Stimulated activated memory B cell treated with anti-CD40 and anti-IgM and Interleukin-4, amounts not matched to agents 10 μg/mL and 1 μg/mL and 100 μg/mL, for 72 hours (primary cell): ENCODE results near the gene PAX9.
"Not testable (repeated sequence)": the region's sequence is repeated elsewhere in the genome, so short reads cannot be mapped to it uniquely, and the experiment has no call there.

Source experiments
- ATAC-seq: fragments of 150-1000 bp; cut with Tn5 transposase; 2 replicates; pipeline ENCODE4 v1.10.0; 2021
- H3K27ac Mint-ChIP-seq: one replicate; pipeline ENCODE4 v1.8.0; 2022; ENCODE audit warnings: mild to moderate bottlenecking, mixed read lengths
- H3K27me3 Mint-ChIP-seq: one replicate; pipeline ENCODE4 v1.8.0; 2022; ENCODE audit warnings: mixed read lengths
- H3K36me3 Mint-ChIP-seq: one replicate; pipeline ENCODE4 v1.8.0; 2022; ENCODE audit warnings: mixed read lengths
- H3K4me1 Mint-ChIP-seq: one replicate; pipeline ENCODE4 v1.8.0; 2022; ENCODE audit warnings: mixed read lengths
- H3K4me3 Mint-ChIP-seq: one replicate; pipeline ENCODE4 v1.8.0; 2022; ENCODE audit warnings: mild to moderate bottlenecking, moderate library complexity, mixed read lengths
- H3K9me3 Mint-ChIP-seq: one replicate; pipeline ENCODE4 v1.8.0; 2022; ENCODE audit warnings: mixed read lengths

Gene PAX9

DNA sequence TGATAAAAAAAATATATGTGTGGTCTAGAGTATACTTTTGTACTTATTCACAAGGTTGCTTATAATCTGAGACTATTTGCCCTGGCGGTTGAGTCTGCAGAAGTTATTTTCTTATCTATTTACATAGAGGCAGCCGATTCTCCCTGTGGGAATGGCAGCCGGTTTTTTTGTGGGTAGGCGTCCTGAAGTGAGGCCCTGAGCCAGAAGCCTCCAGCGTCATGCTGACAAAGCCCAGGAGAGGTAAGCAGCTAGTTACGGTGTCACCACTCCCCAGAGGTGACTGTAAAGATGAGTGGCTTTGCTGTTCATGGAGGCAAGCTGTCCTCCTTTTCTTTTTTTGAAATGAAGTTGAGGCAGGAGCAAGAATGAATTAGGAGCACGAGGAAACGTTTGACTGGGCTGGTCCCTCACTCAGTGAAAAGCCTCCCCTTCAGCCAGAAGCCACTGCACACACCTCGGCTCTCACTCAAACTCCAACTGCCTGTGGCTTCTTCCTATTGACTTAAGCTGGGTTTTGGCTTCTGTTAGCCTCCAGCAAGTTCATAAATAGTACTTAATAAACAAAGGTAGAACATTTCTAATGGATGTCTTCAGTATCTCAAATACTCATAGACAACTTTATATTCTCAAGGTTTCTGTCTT is 21.5 kb downstream of the PAX9 start:
- Mint-ChIP-seq H3K4me1 (no peaks in the 10 kb centered on the region), H3K9me3 (peaks cover 5% of the 10 kb centered on the region), H3K27me3 (peaks cover 1% of the 10 kb centered on the region), H3K4me3 (no peak overlapping the region), H3K27ac (no peak overlapping the region), H3K36me3 (no peaks in the 10 kb centered on the region)
- no peak for ATAC-seq

DNA sequence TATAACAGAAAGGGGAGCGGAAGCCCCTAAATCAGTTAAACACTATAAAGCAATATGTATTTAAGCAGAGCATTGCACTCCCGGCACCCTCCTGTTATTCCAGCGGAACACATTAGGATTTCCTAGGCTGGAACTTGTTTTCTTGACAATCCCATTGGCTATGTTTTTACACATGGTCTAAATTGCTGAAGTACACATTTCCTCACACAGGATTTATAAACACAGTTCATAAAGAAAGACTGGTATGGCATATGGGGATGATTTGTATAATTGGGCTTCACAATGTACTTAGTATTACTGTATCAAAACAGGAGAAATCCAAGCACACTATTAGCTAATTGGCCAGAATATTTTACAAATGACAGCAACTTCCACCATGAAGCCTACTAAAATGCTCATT is 23.3 kb downstream of the PAX9 start:
- Mint-ChIP-seq H3K9me3 (peaks cover 5% of the 10 kb centered on the region), H3K4me3 (no peak overlapping the region), H3K27me3 (peaks cover 8% of the 10 kb centered on the region), H3K27ac (no peak overlapping the region), H3K4me1 (no peaks in the 10 kb centered on the region), H3K36me3 (no peaks in the 10 kb centered on the region)
- no peak for ATAC-seq

DNA sequence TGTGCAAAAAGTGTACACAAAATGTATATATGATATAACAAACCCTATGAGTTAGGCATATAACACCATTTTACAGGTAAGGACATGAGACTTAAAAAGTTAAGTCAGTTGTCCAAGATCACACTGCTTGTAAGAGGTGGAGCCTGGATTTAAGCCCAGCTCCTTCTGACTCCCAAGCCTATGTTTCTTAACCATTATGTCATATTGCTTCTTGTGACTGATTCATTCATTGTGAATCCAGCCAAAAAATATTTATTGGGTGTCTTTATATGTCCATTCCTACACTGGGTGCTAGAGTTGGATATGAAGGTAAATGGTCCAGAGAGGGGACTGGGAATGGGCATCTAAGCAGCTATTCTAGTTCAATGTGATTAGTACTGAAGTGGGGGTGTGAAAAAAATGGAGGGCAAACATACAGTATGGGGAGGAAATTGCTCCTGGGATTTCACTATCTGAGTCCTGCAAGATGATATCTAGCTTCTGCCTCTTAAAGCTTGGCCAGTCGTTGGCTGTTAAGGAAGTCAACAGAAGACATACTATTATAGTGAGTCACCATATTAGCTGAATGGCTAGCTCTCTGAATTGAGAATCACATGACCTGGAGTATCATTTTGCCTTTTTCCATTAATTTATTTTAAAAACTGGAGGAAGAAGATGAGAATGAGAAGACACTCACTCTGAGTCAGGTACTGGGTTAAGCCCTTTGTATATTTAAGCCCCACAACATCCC is 28.8 kb downstream of the PAX9 start:
- H3K27me3 Mint-ChIP-seq = peaks cover 8% of the 10 kb centered on the region
- no peaks in the 10 kb centered on the region for H3K36me3 Mint-ChIP-seq
- peaks cover 12% of the 10 kb centered on the region for H3K9me3 Mint-ChIP-seq
- no peak overlapping the region for H3K4me3 Mint-ChIP-seq
- H3K4me1 Mint-ChIP-seq = no peaks in the 10 kb centered on the region
- H3K27ac Mint-ChIP-seq = no peak overlapping the region
- ATAC-seq = no peak

DNA sequence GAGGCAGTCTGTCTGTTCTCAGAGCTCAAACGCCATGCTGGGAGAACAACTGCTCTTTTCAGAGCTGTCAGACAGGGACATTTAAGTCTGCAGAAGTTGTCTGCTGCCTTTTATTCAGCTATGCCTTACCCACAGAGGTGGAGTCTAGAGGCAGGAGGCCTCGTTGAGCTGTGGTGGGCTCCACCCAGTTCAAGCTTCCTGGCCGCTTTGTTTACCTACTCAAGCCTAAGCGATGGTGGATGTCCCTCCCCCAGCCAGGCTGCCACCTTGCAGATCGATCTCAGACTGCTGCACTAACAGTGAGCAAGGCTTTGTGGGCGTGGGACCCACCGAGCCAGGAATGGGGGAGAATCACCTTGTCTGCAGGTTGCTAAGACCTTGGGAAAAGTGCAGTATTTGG is 37.8 kb downstream of the PAX9 start:
- ATAC-seq, H3K4me3 Mint-ChIP-seq, H3K27ac Mint-ChIP-seq, H3K4me1 Mint-ChIP-seq, H3K27me3 Mint-ChIP-seq, H3K36me3 Mint-ChIP-seq: not testable (repeated sequence)
- H3K9me3 Mint-ChIP-seq = peaks cover 12% of the 10 kb centered on the region

DNA sequence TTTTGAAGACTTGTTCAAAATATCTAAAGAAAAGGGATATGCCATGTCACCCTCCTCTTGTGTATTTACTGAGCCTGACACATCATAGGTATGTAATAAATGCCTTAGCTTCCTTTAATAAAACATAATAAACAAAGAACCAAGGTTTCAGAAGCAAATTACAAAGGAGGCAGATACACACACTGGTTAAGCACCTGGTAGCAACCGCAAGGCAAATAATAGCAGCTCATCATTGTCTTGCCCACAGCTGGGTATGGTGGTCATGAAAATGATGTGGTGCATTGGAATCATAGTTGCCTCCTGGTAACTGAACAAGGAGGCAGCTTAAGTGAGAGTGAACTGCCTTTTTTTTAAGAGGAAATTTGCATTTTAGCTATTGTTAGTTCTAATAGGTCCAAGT is 39.0 kb downstream of the PAX9 start:
- H3K36me3 Mint-ChIP-seq = no peaks in the 10 kb centered on the region
- H3K4me1 Mint-ChIP-seq = no peaks in the 10 kb centered on the region
- H3K27ac Mint-ChIP-seq = no peak overlapping the region
- ATAC-seq = no peak
- H3K27me3 Mint-ChIP-seq = no peaks in the 10 kb centered on the region
- peaks cover 11% of the 10 kb centered on the region for H3K9me3 Mint-ChIP-seq
- no peak overlapping the region for H3K4me3 Mint-ChIP-seq

DNA sequence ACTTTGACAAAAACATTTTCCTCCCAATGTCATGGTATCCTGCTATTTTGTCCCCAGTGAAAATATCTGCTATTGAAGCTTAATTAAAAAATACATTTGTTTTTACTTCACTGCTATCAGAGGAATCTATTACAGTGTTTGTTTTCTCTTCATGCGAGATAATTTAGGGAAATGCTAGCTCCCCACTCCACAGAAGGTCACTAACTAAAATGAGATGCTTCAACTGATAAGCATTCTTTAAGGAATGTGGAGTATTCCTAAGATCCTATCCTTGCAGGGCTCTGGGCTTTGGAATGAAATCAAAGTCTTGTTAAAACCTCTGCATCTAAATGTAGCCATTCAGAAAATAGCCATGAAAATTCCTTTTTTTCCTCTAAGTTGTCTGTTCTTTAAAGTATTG is 39.5 kb downstream of the PAX9 start:
- H3K4me3 Mint-ChIP-seq = no peak overlapping the region
- no peaks in the 10 kb centered on the region for H3K36me3 Mint-ChIP-seq
- H3K4me1 Mint-ChIP-seq = no peaks in the 10 kb centered on the region
- no peak overlapping the region for H3K27ac Mint-ChIP-seq
- no peak for ATAC-seq
- peaks cover 11% of the 10 kb centered on the region for H3K9me3 Mint-ChIP-seq
- no peaks in the 10 kb centered on the region for H3K27me3 Mint-ChIP-seq

GRCh38 chr14:36702474-36702873 is 40.8 kb downstream of the PAX9 start:
- H3K4me1 Mint-ChIP-seq = no peaks in the 10 kb centered on the region
- no peak overlapping the region for H3K4me3 Mint-ChIP-seq
- H3K27me3 Mint-ChIP-seq = no peaks in the 10 kb centered on the region
- no peak for ATAC-seq
- no peak overlapping the region for H3K27ac Mint-ChIP-seq
- peaks cover 6% of the 10 kb centered on the region for H3K9me3 Mint-ChIP-seq
- no peaks in the 10 kb centered on the region for H3K36me3 Mint-ChIP-seq

DNA sequence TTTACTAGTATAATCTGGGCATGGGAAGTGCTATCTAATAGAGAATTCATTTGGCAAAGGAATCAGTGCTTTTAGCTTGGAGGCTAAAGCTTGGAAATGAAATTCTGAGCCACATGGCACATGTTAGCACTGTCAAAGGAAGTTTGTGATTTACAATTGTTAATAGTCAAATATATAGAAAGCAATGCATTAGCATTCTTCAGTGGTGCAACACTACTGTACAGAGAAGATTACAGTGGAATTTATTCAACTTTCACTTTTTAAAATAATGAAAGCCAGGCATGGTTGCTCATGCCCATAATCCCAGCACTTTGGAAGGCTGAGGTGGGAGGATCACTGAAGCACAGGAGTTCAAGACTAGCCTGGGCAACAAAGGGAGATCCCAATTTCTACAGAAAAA is 45.9 kb downstream of the PAX9 start:
- H3K27ac Mint-ChIP-seq = no peak overlapping the region

GRCh38 chr14:36713960-36714703 is 52.5 kb downstream of the PAX9 start:
- H3K4me1 Mint-ChIP-seq = no peaks in the 10 kb centered on the region
- no peak for ATAC-seq
- H3K36me3 Mint-ChIP-seq = no peaks in the 10 kb centered on the region
- no peak overlapping the region for H3K27ac Mint-ChIP-seq
- no peaks in the 10 kb centered on the region for H3K27me3 Mint-ChIP-seq
- H3K4me3 Mint-ChIP-seq = no peak overlapping the region
- no peaks in the 10 kb centered on the region for H3K9me3 Mint-ChIP-seq

More for the DNA sequence above, 45.9 kb downstream of the PAX9 start:
- H3K4me3 Mint-ChIP-seq = no peak overlapping the region
- H3K27me3 Mint-ChIP-seq = no peaks in the 10 kb centered on the region
- ATAC-seq = no peak
- no peaks in the 10 kb centered on the region for H3K4me1 Mint-ChIP-seq
- peaks cover 3% of the 10 kb centered on the region for H3K9me3 Mint-ChIP-seq
- no peaks in the 10 kb centered on the region for H3K36me3 Mint-ChIP-seq

GRCh38 chr14:36716614-36717184 is 55.0 kb downstream of the PAX9 start:
- H3K27ac Mint-ChIP-seq = no peak overlapping the region
- H3K9me3 Mint-ChIP-seq = no peaks in the 10 kb centered on the region
- ATAC-seq = no peak
- no peaks in the 10 kb centered on the region for H3K27me3 Mint-ChIP-seq
- H3K36me3 Mint-ChIP-seq = no peaks in the 10 kb centered on the region
- H3K4me3 Mint-ChIP-seq = no peak overlapping the region
- H3K4me1 Mint-ChIP-seq = no peaks in the 10 kb centered on the region

GRCh38 chr14:36717363-36717762 is 55.7 kb downstream of the PAX9 start:
- no peaks in the 10 kb centered on the region for H3K9me3 Mint-ChIP-seq

GRCh38 chr14:36718216-36718615 is 56.6 kb downstream of the PAX9 start:
- no peaks in the 10 kb centered on the region for H3K36me3 Mint-ChIP-seq
- no peak overlapping the region for H3K27ac Mint-ChIP-seq
- no peaks in the 10 kb centered on the region for H3K4me1 Mint-ChIP-seq
- no peak for ATAC-seq
- H3K4me3 Mint-ChIP-seq = no peak overlapping the region
- H3K9me3 Mint-ChIP-seq = no peaks in the 10 kb centered on the region
- no peaks in the 10 kb centered on the region for H3K27me3 Mint-ChIP-seq

More at GRCh38 chr14:36717363-36717762, 55.7 kb downstream of the PAX9 start:
- ATAC-seq = no peak
- Mint-ChIP-seq H3K27me3 (no peaks in the 10 kb centered on the region), H3K4me3 (no peak overlapping the region), H3K27ac (no peak overlapping the region), H3K36me3 (no peaks in the 10 kb centered on the region), H3K4me1 (no peaks in the 10 kb centered on the region)

- Mint-ChIP-seq H3K4me1 (no peaks in the 10 kb centered on the region), H3K27me3 (no peaks in the 10 kb centered on the region), H3K36me3 (no peaks in the 10 kb centered on the region), H3K4me3 (no peak overlapping the region), H3K27ac (no peak overlapping the region), H3K9me3 (no peaks in the 10 kb centered on the region)
- ATAC-seq = peak; percentile 12
Measured at GRCh38 chr14:36719823-36720222, 58.2 kb downstream of the PAX9 start.

GRCh38 chr14:36720657-36721056 is 59.0 kb downstream of the PAX9 start:
- Mint-ChIP-seq H3K9me3 (no peaks in the 10 kb centered on the region), H3K4me1 (no peaks in the 10 kb centered on the region), H3K36me3 (no peaks in the 10 kb centered on the region), H3K27ac (no peak overlapping the region), H3K4me3 (no peak overlapping the region), H3K27me3 (no peaks in the 10 kb centered on the region)
- ATAC-seq = no peak

- Mint-ChIP-seq H3K27ac (no peak overlapping the region), H3K36me3 (no peaks in the 10 kb centered on the region), H3K4me3 (no peak overlapping the region), H3K27me3 (no peaks in the 10 kb centered on the region), H3K4me1 (no peaks in the 10 kb centered on the region), H3K9me3 (no peaks in the 10 kb centered on the region)
- ATAC-seq = no peak
Measured at GRCh38 chr14:36721877-36722276, 60.2 kb downstream of the PAX9 start.
